HepG2 (cell line): Measurements from ENCODE around the gene GPRIN1. TPM values are rescaled to one million over a fixed set of nuclear protein-coding genes. Genes with fewer than 3 reads are reported as not detected.

Experiments
- ATAC-seq: fragments of 200-7000 bp; cut with Tn5 transposase; 3 replicates; pipeline ENCODE4 v1.9.1; 2020; ENCODE audit warnings: mild to moderate bottlenecking, moderate library complexity
- BruUV-seq: library from RNA; stranded (reverse); fragments of 400-500 nt; replicated peaks from 2 replicates; lab custom pipeline; 2021; lab: Mats Ljungman, UMichigan
- CTCF ChIA-PET: fragments of 300-600 bp; formaldehyde crosslinking; extraction: SDS; loops from one replicate; lab custom pipeline; 2021; ENCODE audit warnings: low total read pairs, inconsistent platforms, low intra/inter-chr PET ratio; lab: Yijun Ruan, JAX
- POLR2A ChIA-PET: fragments of 350-600 bp; sonication (Branson Sonifier 250); formaldehyde crosslinking; loops from one replicate; lab custom pipeline; 2020; ENCODE audit warnings: antibody characterized with exemption, inconsistent platforms; lab: Yijun Ruan, JAX
- DNase-seq: peaks from one replicate; pipeline ENCODE4 v3.0.0-alpha.2; 2015; ENCODE audit warnings: low spot score
- FAIRE-seq: peaks from 3 replicates; lab custom pipeline; 2011; peaks lifted over from hg19 to GRCh38; lab: Jason Lieb, UNC
- H2AFZ ChIP-seq: one replicate; pipeline ENCODE4 v1.6.1; 2011; ENCODE audit warnings: low read length, inconsistent platforms
- H3K27ac ChIP-seq: fragments of 300-600 bp; 3 replicates; pipeline ENCODE4 v1.8.0; 2011; ENCODE audit warnings: mixed run types, mild to moderate bottlenecking, mixed read lengths, low read length, inconsistent platforms; ENCODE audit not compliant: insufficient read depth; ENCODE audit errors: extremely low read length
- H3K27me3 ChIP-seq, 2 experiments: fragments of 200-600 bp in 1 of 2; 2 replicates in 1 of 2; 3 replicates in 1 of 2; pipeline versions ENCODE4 v1.6.0 to v1.8.0; 2011; ENCODE audit warnings: low read length in 2 of 2, mild to moderate bottlenecking in 2 of 2, moderate library complexity in 2 of 2, inconsistent platforms in 1 of 2; ENCODE audit not compliant: insufficient read depth in 2 of 2, control insufficient read depth in 1 of 2
- H3K36me3 ChIP-seq, 2 experiments: fragments of 200-600 bp in 1 of 2; replicated peaks in 1 of 2; 2 replicates in 1 of 2; 3 replicates in 1 of 2; pipeline versions ENCODE4 v1.5.1 to v1.8.0; 2011; ENCODE audit warnings: low read length in 2 of 2, inconsistent platforms in 1 of 2; ENCODE audit not compliant: insufficient read depth in 2 of 2, control insufficient read depth in 1 of 2
- H3K4me1 ChIP-seq: 2 replicates; pipeline ENCODE4 v1.5.1; 2012; ENCODE audit warnings: low read length, inconsistent platforms; ENCODE audit not compliant: insufficient read depth
- H3K4me2 ChIP-seq: 2 replicates; pipeline ENCODE4 v1.6.0; 2011; ENCODE audit warnings: low read depth, low read length, inconsistent platforms
- H3K4me3 ChIP-seq, 3 experiments: fragments of 200-600 bp in 1 of 3; sonication (generic), shearing (Covaris generic) in 1 of 3; replicated peaks in 1 of 3; 2 replicates each; pipeline ENCODE4 v1.5.1; 2011 to 2016; ENCODE audit warnings: low read length in 3 of 3, inconsistent platforms in 2 of 3, low read depth in 2 of 3, mild to moderate bottlenecking in 2 of 3, control low read depth in 1 of 3, mixed read lengths in 1 of 3; ENCODE audit not compliant: insufficient read depth in 1 of 3
- H3K79me2 ChIP-seq: one replicate; pipeline ENCODE4 v1.6.1; 2011; ENCODE audit warnings: low read length, inconsistent platforms; ENCODE audit not compliant: insufficient read depth
- H3K9ac ChIP-seq: 2 replicates; pipeline ENCODE4 v1.6.0; 2011; ENCODE audit warnings: mild to moderate bottlenecking, low read depth, low read length, inconsistent platforms; ENCODE audit not compliant: insufficient read depth
- H3K9me3 ChIP-seq: 2 replicates; pipeline ENCODE4 v1.5.1; 2012; ENCODE audit warnings: mild to moderate bottlenecking, low read length
- H4K20me1 ChIP-seq: 2 replicates; pipeline ENCODE4 v1.6.0; 2011; ENCODE audit warnings: inconsistent platforms, mild to moderate bottlenecking, low read length, moderate library complexity; ENCODE audit not compliant: insufficient read depth
- MAFF ChIP-seq: IDR thresholded peaks from 2 replicates; pipeline ENCODE4 v1.6.1; 2011; ENCODE audit warnings: low read depth, low read length, improper control_type of control experiment
- NCOA1 ChIP-seq: sonication (generic); formaldehyde crosslinking; IDR thresholded peaks from 2 replicates; pipeline ENCODE4 v1.9.0; 2021; ENCODE audit warnings: missing genetic modification reagents
- PAWR ChIP-seq: sonication (generic); formaldehyde crosslinking; IDR thresholded peaks from 2 replicates; pipeline ENCODE4 v1.4.0; 2020; ENCODE audit warnings: missing genetic modification reagents, mild to moderate bottlenecking, borderline replicate concordance
- RBM22 ChIP-seq: fragments of 200-400 bp; formaldehyde crosslinking; optimal IDR thresholded peaks from 2 replicates; pipeline ENCODE3; 2017; ENCODE audit warnings: mild to moderate bottlenecking, low read length, moderate library complexity
- XRCC5 ChIP-seq: fragments of 200-400 bp; formaldehyde crosslinking; optimal IDR thresholded peaks from 2 replicates; pipeline ENCODE3; 2017; ENCODE audit warnings: mild to moderate bottlenecking, low read length
- ZBTB1 ChIP-seq: sonication (generic); formaldehyde crosslinking; IDR thresholded peaks from 2 replicates; pipeline ENCODE4 v1.4.0; 2020; ENCODE audit warnings: missing genetic modification reagents, borderline replicate concordance
- ZNF562 ChIP-seq: sonication (generic); formaldehyde crosslinking; IDR thresholded peaks from 2 replicates; pipeline ENCODE4 v1.8.0; 2022; ENCODE audit warnings: missing genetic modification reagents, borderline replicate concordance
- WGBS: methylation state at CpG from one replicate; pipeline ENCODE4 v1.1.6; 2017; ENCODE audit warnings: low lambda C conversion rate; 5-methylcytosine and 5-hydroxymethylcytosine counted together
- in situ Hi-C: cut with HindIII; loops from 2 replicates; pipeline ENCODE4 v1.10.0; 2017; ENCODE audit warnings: low pct_unique_long_range_greater_than_20kb; ENCODE audit not compliant: extremely low pct_ligation_motif_present
- intact Hi-C: fragments of 100-400 bp; cut with micrococcal nuclease; formaldehyde crosslinking; loops from one replicate; pipeline ENCODE4 v1.10.0; 2022; ENCODE audit not compliant: unreplicated experiment
- polyA plus RNA-seq, 8 experiments: library from polyadenylated mRNA; depleted of rRNA in 3 of 8; stranded (reverse) in 7 of 8; unstranded in 1 of 8; fragments of >200 nt; fragmentation: Illumina TruSeq in 4 of 8; extraction: Trizol in 4 of 8; gene quantifications; 2 replicates each; pipeline versions ENCODE4 v1.2.1 to v1.2.3, GENCODE V29; 2011 to 2016; ENCODE audit warnings: low read depth in 4 of 8, missing spikeins in 1 of 8, mixed read lengths in 1 of 8; ENCODE audit not compliant: insufficient read depth in 1 of 8
- total RNA-seq, 5 experiments: library from RNA; depleted of rRNA; stranded (reverse); fragments of >200 nt; fragmentation: Illumina TruSeq; extraction: Trizol; gene quantifications; 2 replicates each; pipeline ENCODE4 v1.2.3, GENCODE V29; 2016; ENCODE audit warnings: low read depth in 1 of 5
- TF ChIP-seq, protein P1 (sequence below): sonication (generic); formaldehyde crosslinking; IDR thresholded peaks from 2 replicates; pipeline ENCODE4 v1.5.0; 2020; ENCODE audit warnings: mild to moderate bottlenecking, missing genetic modification reagents
- TF ChIP-seq, protein P2 (sequence below): IDR thresholded peaks from 2 replicates; pipeline ENCODE4 v1.4.0; 2020; ENCODE audit warnings: mild to moderate bottlenecking, missing genetic modification reagents

The GPRIN1 gene
- total and polyA plus RNA-seq, 2 of the 13 experiments (the other 11 are each of a cell fraction or from before 2014, with no cell fraction given) = 0.32 to 2.0 TPM

DNA sequence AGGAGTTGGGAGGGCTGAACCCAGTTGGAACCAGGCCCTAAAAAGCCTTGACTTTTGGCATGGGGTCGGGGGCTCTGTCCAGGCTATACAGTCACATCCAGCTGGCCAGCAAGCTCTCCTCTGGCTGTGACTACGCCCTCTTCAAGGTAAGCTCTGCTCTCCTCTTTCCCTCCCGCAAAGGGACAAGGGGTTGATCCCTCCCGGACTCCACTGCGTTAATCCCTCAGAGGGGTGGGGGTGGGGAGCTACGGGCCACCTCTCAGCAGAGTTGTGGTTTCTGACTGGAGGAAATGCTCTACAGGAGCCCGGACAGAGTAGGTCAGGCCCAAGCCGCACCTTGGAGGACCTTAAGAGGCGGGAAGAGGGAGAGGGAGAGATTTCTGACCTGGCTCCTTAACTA lies 34.3 kb upstream of the GPRIN1 start:
- ChIA-PET POLR2A (interaction anchor here (0.6 kb wide), 1 partner anchor 429 kb away, joined by 3 read pairs; no protein-coding TSS in a partner anchor), CTCF (no interaction called here)
- Histone ChIP-seq H3K9me3 (no peaks in the 10 kb centered on the region), H3K27ac (no peak overlapping the region), H3K27me3 (peaks cover 11 to 44% of the 10 kb centered on the region in 2 experiments; a peak in 4 of 5 replicates), H2AFZ (no peak overlapping the region), H3K4me3 (no peak overlapping the region), H3K36me3 (no peaks in the 10 kb centered on the region), H3K79me2 (no peaks in the 10 kb centered on the region), H3K4me2 (no peak overlapping the region), H4K20me1 (no peaks in the 10 kb centered on the region), H3K9ac (no peak overlapping the region), H3K4me1 (peaks cover 21% of the 10 kb centered on the region)
- no peak for FAIRE-seq
- no TSS peak for BruUV-seq
- WGBS = 31% methylated on average over 7 of the region's 9 CpGs
- in situ Hi-C loops = no loop called here
- ATAC-seq = no peak
- no peak for TF ChIP-seq PAWR (CRISPR knock-in tag)
- no peak for TF ChIP-seq NCOA1 (CRISPR knock-in tag)
- TF ChIP-seq ZNF562 (CRISPR knock-in tag) = no peak
- no peak for TF ChIP-seq MAFF
- TF ChIP-seq RBM22 = no peak
- no peak for TF ChIP-seq XRCC5
- TF ChIP-seq, protein P1, sequence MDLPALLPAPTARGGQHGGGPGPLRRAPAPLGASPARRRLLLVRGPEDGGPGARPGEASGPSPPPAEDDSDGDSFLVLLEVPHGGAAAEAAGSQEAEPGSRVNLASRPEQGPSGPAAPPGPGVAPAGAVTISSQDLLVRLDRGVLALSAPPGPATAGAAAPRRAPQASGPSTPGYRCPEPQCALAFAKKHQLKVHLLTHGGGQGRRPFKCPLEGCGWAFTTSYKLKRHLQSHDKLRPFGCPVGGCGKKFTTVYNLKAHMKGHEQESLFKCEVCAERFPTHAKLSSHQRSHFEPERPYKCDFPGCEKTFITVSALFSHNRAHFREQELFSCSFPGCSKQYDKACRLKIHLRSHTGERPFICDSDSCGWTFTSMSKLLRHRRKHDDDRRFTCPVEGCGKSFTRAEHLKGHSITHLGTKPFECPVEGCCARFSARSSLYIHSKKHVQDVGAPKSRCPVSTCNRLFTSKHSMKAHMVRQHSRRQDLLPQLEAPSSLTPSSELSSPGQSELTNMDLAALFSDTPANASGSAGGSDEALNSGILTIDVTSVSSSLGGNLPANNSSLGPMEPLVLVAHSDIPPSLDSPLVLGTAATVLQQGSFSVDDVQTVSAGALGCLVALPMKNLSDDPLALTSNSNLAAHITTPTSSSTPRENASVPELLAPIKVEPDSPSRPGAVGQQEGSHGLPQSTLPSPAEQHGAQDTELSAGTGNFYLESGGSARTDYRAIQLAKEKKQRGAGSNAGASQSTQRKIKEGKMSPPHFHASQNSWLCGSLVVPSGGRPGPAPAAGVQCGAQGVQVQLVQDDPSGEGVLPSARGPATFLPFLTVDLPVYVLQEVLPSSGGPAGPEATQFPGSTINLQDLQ (CRISPR knock-in tag) = no peak
- TF ChIP-seq ZBTB1 (CRISPR knock-in tag) = no peak
- TF ChIP-seq, protein P2, sequence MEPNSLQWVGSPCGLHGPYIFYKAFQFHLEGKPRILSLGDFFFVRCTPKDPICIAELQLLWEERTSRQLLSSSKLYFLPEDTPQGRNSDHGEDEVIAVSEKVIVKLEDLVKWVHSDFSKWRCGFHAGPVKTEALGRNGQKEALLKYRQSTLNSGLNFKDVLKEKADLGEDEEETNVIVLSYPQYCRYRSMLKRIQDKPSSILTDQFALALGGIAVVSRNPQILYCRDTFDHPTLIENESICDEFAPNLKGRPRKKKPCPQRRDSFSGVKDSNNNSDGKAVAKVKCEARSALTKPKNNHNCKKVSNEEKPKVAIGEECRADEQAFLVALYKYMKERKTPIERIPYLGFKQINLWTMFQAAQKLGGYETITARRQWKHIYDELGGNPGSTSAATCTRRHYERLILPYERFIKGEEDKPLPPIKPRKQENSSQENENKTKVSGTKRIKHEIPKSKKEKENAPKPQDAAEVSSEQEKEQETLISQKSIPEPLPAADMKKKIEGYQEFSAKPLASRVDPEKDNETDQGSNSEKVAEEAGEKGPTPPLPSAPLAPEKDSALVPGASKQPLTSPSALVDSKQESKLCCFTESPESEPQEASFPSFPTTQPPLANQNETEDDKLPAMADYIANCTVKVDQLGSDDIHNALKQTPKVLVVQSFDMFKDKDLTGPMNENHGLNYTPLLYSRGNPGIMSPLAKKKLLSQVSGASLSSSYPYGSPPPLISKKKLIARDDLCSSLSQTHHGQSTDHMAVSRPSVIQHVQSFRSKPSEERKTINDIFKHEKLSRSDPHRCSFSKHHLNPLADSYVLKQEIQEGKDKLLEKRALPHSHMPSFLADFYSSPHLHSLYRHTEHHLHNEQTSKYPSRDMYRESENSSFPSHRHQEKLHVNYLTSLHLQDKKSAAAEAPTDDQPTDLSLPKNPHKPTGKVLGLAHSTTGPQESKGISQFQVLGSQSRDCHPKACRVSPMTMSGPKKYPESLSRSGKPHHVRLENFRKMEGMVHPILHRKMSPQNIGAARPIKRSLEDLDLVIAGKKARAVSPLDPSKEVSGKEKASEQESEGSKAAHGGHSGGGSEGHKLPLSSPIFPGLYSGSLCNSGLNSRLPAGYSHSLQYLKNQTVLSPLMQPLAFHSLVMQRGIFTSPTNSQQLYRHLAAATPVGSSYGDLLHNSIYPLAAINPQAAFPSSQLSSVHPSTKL (CRISPR knock-in tag) = no peak
- DNase-seq = no peak
- intact Hi-C loops = no loop called here
